Spleen (tissue), 7 donors: ENCODE measurements around the gene UGT1A10.

Experiments used
- CTCF ChIP-seq, 11 experiments: fragments of 200-600 bp in 7 of 11; fragments of 450-650 bp in 4 of 11; sonication (generic) in 4 of 11; IDR thresholded peaks in 8 of 11; conservative IDR thresholded peaks in 3 of 11; 1 replicate in 7 of 11; 2 replicates in 4 of 11; pipeline versions ENCODE4 v1.4.0 to v1.8.0; 2016 to 2021; ENCODE audit warnings: antibody characterized with exemption in 11 of 11, inconsistent platforms in 4 of 11, mild to moderate bottlenecking in 1 of 11
- POLR2A ChIP-seq, 3 donors: fragments of 450-650 bp; IDR thresholded peaks; one replicate each; pipeline ENCODE4 v1.5.1; 2017; ENCODE audit warnings: antibody characterized with exemption in 3 of 3, mild to moderate bottlenecking in 1 of 3
- POLR2AphosphoS5 ChIP-seq, 3 donors: sonication (generic); formaldehyde crosslinking; IDR thresholded peaks; one replicate each; pipeline ENCODE4 v1.5.1; 2017; ENCODE audit warnings: antibody characterized with exemption in 3 of 3
- donor health status: DM: no; HTN: no; CAD: no; lungs with moderate emphysema.
- donor health status: DM: no; HTN: no; CAD: no.
- donor health status: DM: no; HTN: no; CAD: no.

GRCh38 chr2:233813236-233814055 lies 177.2 kb downstream of the UGT1A10 start:
- TF ChIP-seq CTCF (IDR thresholded peaks at IDR 0.05 in 8 of 11, conservative IDR thresholded peaks at IDR 0.05 in 3 of 11) (no peak), POLR2A (IDR thresholded peaks at IDR 0.05) (no peak), POLR2AphosphoS5 (IDR thresholded peaks at IDR 0.05) (no peak)
